GM13976 (cell line): ENCODE measurements around the gene NCOA7.

Experiments used
- DNase-seq: peaks from one replicate; pipeline ENCODE4 v3.0.0; 2012; ENCODE audit warnings: low spot score
- CTCF ChIP-seq: IDR thresholded peaks from 2 replicates; pipeline ENCODE4 v1.5.1; 2012; ENCODE audit warnings: borderline replicate concordance, mild to moderate bottlenecking; ENCODE audit not compliant: insufficient read depth; ENCODE audit errors: extremely low read depth, missing control alignments, control extremely low read depth
- in situ Hi-C: fragments of 300-500 bp; cut with MboI; formaldehyde crosslinking; loops from one replicate; pipeline ENCODE4 v1.12.0; 2022; ENCODE audit warnings: low sequenced_read_pairs, mixed read lengths, inconsistent platforms; ENCODE audit not compliant: unreplicated experiment

Gene NCOA7

GRCh38 chr6:125853168-125853567 lies 62.4 kb downstream of the NCOA7 start:
- DNase-seq, result no peak
- in situ Hi-C loops, result no loop called here
- no peak for TF ChIP-seq CTCF

GRCh38 chr6:125853756-125854155 lies 63.0 kb downstream of the NCOA7 start:
- DNase-seq, result no peak
- no peak for TF ChIP-seq CTCF
- in situ Hi-C loops, result no loop called here

GRCh38 chr6:125854355-125854754 lies 63.6 kb downstream of the NCOA7 start:
- DNase-seq, result no peak
- TF ChIP-seq CTCF, result no peak
- in situ Hi-C loops, result no loop called here

- in situ Hi-C loops, result no loop called here
- TF ChIP-seq CTCF, result no peak
- no peak for DNase-seq
Measured at GRCh38 chr6:125855783-125856182, 65.0 kb downstream of the NCOA7 start.

GRCh38 chr6:125857846-125858245 lies 67.1 kb downstream of the NCOA7 start:
- in situ Hi-C loops, result no loop called here
- DNase-seq, result no peak
- TF ChIP-seq CTCF, result no peak

- in situ Hi-C loops, result no loop called here
- TF ChIP-seq CTCF, result peak; percentile 58
- DNase-seq, result peak; percentile 61
Measured at GRCh38 chr6:125858427-125859320, 67.9 kb downstream of the NCOA7 start.
